Measurements from ENCODE around the gene SVIP.

DNA sequence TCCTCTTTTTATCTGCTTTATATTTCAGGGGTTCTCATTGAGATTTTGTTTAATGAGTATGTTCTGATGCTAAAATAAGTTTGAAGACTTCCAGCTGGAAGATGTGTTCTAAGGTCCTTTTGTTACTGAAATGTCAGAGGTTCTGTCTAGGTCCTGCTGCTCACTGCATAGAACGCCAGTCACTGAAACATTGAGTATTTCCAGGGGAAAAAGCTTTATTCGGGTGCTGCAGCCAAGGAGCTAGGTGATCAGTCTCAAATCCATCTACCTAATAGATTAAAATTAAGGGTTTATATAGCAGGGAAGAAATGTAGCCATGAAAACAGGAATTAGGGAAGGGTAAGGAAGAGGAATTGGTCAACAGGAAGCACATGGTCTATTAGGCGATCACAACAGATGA lies 19.7 kb downstream of the SVIP start:
- TF ChIP-seq CTCF (IDR thresholded peaks at IDR 0.05) (no peak), POLR2A (IDR thresholded peaks at IDR 0.05) (no peak)
